Jurkat, Clone E6-1 (cell line): ENCODE results near the gene PSMC3IP. TPM values are rescaled to one million over a fixed set of nuclear protein-coding genes. Genes with fewer than 3 reads are reported as not detected.
"Not testable (repeated sequence)": the region's sequence is repeated elsewhere in the genome, so short reads cannot be mapped to it uniquely, and the experiment has no call there.

Experiments
- DNase-seq: peaks from one replicate; pipeline ENCODE4 v3.0.0-alpha.2; 2011; ENCODE audit warnings: low read depth, low spot score
- H3K4me3 ChIP-seq: 2 replicates; pipeline ENCODE4 v1.5.1; 2011; ENCODE audit warnings: mild to moderate bottlenecking, low read length, control low read depth, moderate library complexity
- polyA plus RNA-seq: library from polyadenylated mRNA; unstranded; fragments of >200 nt; gene quantifications from one replicate; pipeline ENCODE4 v1.2.1, GENCODE V29; 2012; ENCODE audit warnings: missing spikeins; ENCODE audit not compliant: insufficient read length, insufficient read depth

The PSMC3IP gene, protein sequence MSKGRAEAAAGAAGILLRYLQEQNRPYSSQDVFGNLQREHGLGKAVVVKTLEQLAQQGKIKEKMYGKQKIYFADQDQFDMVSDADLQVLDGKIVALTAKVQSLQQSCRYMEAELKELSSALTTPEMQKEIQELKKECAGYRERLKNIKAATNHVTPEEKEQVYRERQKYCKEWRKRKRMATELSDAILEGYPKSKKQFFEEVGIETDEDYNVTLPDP
- 40.5 TPM for polyA plus RNA-seq

DNA sequence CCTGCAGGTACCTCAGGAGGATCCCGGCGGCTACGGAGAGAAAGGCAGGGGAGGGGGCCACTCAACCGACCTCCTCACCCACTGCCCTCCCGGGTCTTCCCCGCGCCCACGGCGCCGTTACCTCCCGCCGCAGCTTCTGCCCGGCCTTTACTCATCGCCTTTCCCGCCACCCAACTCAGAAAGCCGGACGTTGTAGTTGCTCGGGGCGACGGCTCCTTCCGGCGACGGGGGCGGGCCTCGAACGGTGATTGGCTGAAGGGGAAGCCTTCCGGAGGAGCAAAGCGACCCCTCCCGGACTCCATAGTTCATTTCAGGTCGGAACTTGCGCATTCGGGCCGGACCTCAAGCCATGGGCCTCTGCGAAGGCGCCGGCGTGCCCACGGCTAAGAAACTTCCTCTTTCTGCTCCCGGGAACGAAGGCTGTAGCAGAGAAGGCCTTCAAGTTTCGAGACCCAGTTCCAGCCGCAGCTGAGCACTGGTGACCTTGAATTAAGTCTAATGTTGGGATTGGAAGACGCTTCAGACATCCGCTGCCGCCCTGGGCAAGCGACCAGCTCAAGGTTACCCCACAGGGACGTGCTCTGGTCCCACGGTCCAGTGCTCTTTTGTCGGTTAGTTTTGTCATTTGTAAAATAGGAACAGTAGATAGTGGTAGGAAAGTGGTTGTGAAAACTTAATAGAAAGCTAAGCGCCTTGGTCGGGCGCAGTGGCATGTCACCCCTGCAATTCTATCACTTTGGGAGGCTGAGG, at the start of gene PSMC3IP:
TSS of gene PSMC3IP (minus strand) at position 198 of the 750 bp plus-strand sequence. CDS start at position 155, 43 bp downstream.
- DNase-seq, result peak; percentile 86
- H3K4me3 ChIP-seq, result peak within 1 kb of the TSS; percentile 68

DNA sequence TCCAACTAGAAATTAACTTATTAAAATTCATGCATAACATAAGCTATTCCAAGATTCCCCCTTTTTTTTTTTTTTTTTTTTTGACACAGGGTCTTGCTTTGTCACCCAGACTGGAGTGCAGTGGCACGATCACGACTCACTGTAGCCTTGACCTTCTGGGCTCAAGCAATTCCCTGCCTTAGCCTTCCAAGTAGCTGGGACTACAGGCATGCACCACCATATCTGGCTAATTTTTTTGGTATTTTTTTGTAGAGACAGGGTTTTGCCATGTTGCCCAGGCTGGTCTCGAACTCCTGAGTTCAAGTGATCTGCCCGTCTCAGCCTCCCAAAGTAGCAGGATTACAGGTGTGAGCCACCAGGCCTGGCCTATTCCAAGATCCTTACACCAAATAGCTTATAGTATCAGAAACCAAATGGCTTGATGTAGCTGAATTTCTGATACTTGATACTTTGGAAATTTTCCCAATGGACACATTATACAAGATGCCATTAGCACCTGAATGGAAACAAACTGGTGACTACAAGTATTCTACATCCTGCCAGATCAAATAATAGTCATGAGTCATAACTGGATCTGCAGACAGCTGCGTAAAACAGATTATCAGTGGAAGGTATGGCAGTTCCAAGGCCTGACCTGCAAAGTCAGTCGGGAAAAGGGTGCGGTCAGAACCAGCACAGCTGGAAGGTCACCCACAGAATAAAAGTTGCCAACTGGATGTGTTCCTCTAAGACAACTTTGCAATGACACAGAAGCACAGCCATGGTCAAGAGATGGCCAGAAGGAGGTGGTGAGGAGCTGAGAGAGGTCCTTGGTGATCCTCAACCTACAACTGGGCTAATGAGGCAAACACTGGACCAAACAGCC, 46.4 kb upstream of the PSMC3IP start:
- no peak overlapping the region for H3K4me3 ChIP-seq
- DNase-seq, result no peak

DNA sequence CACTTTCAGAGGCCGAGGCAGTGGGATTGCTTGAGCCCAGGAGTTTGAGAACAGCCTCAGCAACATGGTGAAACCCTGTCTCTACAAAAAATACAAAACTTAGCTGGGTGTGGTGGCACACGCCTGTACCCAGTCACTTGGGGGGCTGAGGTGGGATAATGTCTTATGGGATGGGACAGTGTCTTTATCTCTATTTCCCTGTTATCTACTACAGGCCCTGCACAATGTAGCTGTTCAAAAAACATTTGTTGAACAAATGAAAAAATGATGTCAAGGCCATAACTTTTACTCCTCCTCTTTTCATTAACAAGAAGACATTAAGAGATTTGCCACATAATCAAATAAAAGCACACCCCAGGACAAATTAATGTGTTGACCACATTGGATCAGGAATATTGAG, 45.7 kb upstream of the PSMC3IP start:
- no peak for DNase-seq
- no peak overlapping the region for H3K4me3 ChIP-seq

DNA sequence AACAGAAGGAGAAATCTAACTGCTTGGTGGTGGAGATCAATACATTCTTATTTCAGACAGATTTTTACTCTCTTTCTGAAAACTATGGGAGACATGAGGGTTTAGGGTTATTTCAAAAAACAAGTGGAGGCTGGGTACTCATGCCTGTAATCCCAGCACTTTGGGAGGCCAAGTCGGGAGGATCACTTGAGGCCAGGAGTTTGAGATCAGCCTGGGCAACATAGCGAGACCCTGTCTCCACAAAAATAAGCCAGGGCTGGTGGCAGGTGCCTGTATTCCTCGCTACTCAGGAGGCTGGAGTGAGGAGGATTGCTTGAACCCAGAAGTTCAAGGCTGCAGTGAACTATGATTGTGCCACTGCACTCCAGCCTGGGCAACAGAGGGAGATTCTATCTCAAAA, 44.5 kb upstream of the PSMC3IP start:
- DNase-seq, H3K4me3 ChIP-seq: not testable (repeated sequence)

DNA sequence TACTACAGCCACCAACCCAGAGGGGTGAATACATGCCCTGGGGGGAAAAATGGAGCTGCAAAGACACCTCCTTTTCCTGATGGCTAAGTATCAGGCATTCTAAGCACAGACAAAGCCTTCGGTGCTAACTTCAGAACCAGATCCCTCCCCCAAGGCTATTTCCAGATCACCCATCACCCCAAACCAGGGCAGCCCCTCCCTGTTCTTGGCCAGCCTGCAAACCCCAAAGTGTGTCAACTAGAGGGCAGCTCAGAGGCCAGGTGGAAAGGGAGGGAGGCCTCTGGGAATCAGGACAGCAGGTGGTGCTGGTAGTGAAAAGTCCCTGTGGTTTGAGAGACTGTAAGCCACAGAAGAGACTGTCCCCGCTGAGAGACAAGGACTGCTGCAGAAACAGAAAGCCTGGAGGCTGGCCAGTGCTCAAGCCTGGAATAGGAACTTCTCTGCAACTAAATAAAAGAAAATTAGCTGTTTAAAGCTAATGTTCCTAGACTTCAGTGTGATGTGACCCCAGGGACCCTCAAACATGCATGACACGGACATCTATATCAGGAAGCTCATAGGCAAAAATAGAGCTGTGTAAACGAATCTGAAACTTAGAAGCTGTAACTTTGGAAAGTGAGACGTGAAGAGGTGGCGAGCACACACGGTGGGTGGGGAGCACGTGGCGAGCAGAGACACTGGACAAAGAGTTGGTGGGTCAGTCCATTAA, 41.1 kb upstream of the PSMC3IP start:
- no peak for DNase-seq
- H3K4me3 ChIP-seq, result no peak overlapping the region

DNA sequence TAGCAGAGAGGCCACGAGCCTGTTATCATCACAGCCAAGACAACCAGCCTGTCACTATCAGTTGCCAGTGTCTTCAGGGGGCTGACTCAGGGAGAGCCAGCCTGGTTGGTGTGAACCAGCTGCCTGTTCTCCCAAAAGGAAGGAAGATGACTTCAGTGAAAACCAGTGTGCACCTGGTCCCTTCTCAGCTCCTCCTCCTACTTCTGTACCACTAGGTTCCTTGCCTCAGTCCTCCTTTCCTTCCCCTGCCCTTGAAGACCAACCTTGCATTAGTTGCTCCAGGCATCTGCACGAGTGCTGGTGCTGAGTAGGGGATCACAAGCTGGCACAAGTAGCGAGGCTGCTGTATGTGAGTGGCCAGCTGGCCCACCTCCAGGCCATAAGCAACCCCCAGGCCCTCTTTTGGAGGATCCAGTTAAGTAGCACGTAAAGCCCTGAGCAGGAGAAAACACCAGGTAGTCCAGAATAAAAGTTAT, 40.5 kb upstream of the PSMC3IP start:
- peak; percentile 43 for DNase-seq
- H3K4me3 ChIP-seq, result no peak overlapping the region

DNA sequence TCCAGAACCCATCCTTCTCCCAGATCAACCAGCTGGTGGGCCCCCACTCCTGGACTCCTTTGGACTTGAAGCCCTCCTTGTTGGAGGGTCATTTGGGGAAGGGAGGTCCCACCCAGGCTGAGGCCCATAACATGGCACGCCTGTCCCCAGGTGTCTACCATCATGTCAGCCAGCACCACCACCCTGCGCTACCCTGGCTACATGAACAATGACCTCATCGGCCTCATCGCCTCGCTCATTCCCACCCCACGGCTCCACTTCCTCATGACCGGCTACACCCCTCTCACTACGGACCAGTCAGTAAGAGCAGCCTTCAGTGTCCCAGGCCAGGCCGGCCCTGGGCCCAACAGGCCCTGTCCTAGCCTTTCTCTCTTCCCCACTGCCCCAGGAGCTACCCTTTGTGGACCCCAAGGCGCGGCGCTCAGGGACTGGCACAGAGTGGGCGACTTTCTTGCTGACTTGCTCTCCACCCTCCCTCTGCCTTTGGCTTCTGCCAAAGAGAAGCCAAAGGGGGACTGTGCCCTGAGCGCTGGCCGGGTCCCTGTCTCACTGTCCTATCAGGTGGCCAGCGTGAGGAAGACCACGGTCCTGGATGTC, 36.3 kb upstream of the PSMC3IP start:
- no peak for DNase-seq
- no peak overlapping the region for H3K4me3 ChIP-seq

- no peak overlapping the region for H3K4me3 ChIP-seq
- DNase-seq, result no peak
Observed at GRCh38 chr17:42612013-42612412, 34.5 kb upstream of the PSMC3IP start.

DNA sequence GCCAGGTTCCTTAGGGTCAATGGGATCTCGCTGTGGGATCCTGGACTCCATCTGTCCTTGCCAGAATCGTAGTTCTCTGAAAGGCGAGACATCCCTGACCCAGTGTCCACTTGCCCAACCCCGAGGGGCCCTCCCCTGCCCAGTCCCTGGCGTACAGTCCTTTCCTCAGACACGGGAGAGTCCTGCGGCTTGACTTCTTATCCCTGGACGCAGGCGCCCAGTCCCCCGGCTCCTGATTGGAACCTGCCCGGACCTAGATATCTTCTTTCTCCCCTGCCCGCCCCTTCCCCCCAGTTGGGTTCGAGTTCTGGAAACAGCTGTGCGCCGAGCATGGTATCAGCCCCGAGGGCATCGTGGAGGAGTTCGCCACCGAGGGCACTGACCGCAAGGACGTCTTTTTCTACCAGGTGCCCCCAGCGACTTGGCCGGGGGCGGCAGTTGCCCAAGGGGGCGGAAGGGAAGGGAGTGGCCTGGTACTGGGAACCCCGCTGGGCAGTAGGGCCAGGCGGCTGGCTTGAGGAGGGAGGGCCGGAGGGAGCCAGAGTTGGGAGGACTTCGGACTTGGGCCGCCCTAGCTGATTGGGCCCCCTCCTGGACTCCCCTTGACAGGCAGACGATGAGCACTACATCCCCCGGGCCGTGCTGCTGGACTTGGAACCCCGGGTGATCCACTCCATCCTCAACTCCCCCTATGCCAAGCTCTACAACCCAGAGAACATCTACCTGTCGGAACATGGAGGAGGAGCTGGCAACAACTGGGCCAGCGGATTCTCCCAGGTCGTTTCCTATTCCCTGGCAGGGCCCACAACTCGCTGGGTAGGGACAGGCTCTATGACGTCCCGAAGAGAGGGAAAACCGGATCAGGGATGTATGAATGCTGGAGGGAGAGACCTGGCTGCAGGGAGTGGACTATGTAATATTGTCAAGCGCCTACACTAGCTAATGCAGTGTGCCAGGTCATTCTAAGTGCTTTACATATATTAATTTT, 32.6 kb upstream of the PSMC3IP start:
- DNase-seq, result not testable (repeated sequence)
- H3K4me3 ChIP-seq, result peak overlapping the region; percentile 99

GRCh38 chr17:42609182-42609813, 31.8 kb upstream of the PSMC3IP start, which contains the start of the genes RETREG3 and TUBG1:
Gene RETREG3 (minus strand): TSS chr17:42609374. CDS start chr17:42609324, 50 bp downstream.
Gene TUBG1 (plus strand): TSS chr17:42609683. CDS start chr17:42609738, 55 bp downstream.
- DNase-seq, result peak; percentile 99
- H3K4me3 ChIP-seq, result peak within 1 kb of the TSS; percentile 99

- H3K4me3 ChIP-seq, result peak overlapping the region; percentile 99
- no peak for DNase-seq
Observed at GRCh38 chr17:42608305-42609181, 31.0 kb upstream of the PSMC3IP start.

DNA sequence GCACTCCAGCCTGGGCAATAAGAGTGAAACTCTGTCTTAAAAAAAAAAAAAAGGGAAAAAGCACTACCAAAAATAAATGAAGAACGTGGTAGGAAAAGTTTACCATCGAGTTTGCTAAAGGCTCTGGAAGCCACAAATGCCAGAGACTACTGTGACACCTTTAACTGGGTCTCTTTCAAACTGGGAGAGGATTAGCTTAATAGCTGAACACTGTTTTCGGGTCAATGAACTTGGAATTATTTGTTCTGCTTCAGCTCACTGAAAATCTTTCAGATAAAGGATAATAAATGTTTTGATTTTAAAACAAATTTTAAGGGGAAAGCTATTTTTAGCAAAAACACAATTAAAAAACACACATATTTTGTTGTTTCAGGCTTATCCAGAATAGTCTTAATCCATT, 30.2 kb upstream of the PSMC3IP start:
- peak overlapping the region; percentile 99 for H3K4me3 ChIP-seq
- no peak for DNase-seq

- no peak overlapping the region for H3K4me3 ChIP-seq
- no peak for DNase-seq
Observed at GRCh38 chr17:42603318-42603717, 25.8 kb upstream of the PSMC3IP start.

DNA sequence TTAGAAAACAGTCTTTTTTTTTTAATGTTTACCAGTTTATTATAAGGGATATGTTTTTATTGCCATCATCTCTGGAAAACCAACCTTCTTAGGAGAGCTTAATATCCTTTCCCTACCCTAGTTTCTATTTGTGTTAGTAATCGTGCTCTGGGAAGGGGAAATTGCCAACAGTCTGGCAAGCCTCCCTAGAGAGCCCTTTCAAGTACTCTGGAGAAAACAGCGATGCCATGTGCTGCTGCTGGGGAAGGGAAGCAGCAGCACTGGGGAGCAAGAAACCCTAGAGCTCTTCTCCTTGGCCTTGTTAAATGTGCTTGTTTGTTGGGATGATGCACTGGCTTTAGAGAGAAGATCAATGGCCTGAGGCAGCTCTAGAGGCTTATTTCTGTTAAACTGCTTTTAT, 21.4 kb upstream of the PSMC3IP start:
- DNase-seq, result no peak
- no peak overlapping the region for H3K4me3 ChIP-seq

DNA sequence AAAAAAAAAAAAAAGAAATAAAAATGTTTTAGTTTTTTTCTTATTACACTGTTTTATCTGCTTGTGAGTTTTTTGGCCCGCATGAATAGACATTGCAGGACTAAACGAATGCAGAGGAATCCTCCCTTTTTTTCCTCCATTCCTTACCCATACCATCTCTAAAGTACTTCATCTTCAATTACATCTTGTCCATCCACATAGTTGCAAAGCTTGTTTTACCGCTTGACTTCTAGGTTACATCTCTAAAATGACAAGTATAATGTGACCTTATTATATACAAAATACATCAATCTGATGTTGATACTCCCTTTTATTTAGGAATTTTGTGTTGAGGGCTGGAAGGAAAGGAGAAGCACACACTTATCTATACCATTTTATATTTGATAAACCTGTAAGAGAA, 18.9 kb upstream of the PSMC3IP start:
- H3K4me3 ChIP-seq, result no peak overlapping the region

GRCh38 chr17:42591411-42591810, 13.9 kb upstream of the PSMC3IP start:
- DNase-seq, result no peak

More for the DNA sequence above, 18.9 kb upstream of the PSMC3IP start:
- no peak for DNase-seq

More at GRCh38 chr17:42591411-42591810, 13.9 kb upstream of the PSMC3IP start:
- no peak overlapping the region for H3K4me3 ChIP-seq
